ENCODE results near the gene HDAC7.

DNA sequence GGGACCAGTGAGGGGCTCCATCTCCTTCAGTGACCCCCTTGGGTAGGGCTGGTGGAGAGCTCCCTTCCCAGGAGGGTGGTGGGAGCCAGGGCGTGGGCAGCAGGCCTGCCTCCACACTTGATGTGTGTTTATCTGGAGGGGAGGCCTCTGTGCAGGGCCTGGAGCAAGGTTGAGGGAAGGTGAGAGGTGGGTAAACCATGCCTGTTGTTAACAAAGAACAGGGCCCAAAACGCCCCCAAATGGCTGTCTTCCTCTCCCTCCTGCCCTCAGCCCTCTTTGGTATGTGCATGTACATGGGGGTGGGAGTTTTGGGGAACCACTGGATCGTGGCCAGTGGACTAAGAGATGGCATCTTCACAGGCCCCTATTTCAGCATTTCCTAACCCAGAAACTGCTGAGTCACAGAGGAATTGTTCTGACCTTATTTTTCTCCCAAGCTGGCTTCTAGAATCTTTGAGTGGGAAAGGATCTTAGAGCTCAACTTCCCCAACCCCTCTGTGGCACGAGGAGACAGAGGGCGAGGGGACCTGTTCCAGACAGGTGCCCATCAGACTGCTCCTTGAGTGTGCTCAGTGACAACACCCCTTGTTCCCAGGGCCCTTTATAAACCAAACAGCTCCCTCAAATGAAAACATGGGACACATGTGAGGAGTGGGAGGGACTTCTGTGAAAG lies 43.1 kb downstream of the HDAC7 start:
- TF ChIP-seq POLR2A (IDR thresholded peaks at IDR 0.05): no peak
- TF ChIP-seq, protein P1, sequence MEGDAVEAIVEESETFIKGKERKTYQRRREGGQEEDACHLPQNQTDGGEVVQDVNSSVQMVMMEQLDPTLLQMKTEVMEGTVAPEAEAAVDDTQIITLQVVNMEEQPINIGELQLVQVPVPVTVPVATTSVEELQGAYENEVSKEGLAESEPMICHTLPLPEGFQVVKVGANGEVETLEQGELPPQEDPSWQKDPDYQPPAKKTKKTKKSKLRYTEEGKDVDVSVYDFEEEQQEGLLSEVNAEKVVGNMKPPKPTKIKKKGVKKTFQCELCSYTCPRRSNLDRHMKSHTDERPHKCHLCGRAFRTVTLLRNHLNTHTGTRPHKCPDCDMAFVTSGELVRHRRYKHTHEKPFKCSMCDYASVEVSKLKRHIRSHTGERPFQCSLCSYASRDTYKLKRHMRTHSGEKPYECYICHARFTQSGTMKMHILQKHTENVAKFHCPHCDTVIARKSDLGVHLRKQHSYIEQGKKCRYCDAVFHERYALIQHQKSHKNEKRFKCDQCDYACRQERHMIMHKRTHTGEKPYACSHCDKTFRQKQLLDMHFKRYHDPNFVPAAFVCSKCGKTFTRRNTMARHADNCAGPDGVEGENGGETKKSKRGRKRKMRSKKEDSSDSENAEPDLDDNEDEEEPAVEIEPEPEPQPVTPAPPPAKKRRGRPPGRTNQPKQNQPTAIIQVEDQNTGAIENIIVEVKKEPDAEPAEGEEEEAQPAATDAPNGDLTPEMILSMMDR (IDR thresholded peaks at IDR 0.05): no peak

All from adrenal gland (tissue), 5 donors.